A549 (cell line): Measurements from ENCODE around the gene FCGR2B. TPM values are rescaled to one million over a fixed set of nuclear protein-coding genes. Genes with fewer than 3 reads are reported as not detected.
"Not testable (repeated sequence)": the region's sequence is repeated elsewhere in the genome, so short reads cannot be mapped to it uniquely, and the experiment has no call there.

Source experiments
- ATAC-seq, 2 experiments: fragments of 200-7000 bp in 1 of 2; fragments of >200 bp in 1 of 2; cut with Nextera tagmentation in 1 of 2; cut with Tn5 transposase in 1 of 2; 3 replicates each; pipeline versions ENCODE4 v1.8.0 to v1.9.1; 2018 to 2020; ENCODE audit warnings: mild to moderate bottlenecking in 1 of 2, moderate library complexity in 1 of 2
- CTCF ChIA-PET: fragments of 300-600 bp; sonication (Branson Sonifier 250); formaldehyde crosslinking; extraction: SDS; loops from one replicate; lab custom pipeline; 2021; ENCODE audit warnings: antibody characterized with exemption, inconsistent platforms; lab: Yijun Ruan, JAX
- POLR2A ChIA-PET: fragments of 350-600 bp; formaldehyde crosslinking; extraction: SDS; loops from one replicate; lab custom pipeline; 2021; ENCODE audit warnings: antibody characterized with exemption, inconsistent platforms; lab: Yijun Ruan, JAX
- DNase-seq, 2 experiments: peaks; one replicate each; pipeline versions ENCODE4 v3.0.0 to v3.0.0-alpha.2; 2011 to 2016; ENCODE audit warnings: low read depth in 1 of 2, low spot score in 1 of 2
- FAIRE-seq: peaks from 2 replicates; lab custom pipeline; 2011; peaks lifted over from hg19 to GRCh38; lab: Jason Lieb, UNC
- H3K27ac ChIP-seq, 2 experiments: fragments of >200 bp; sonication (Bioruptor Twin); formaldehyde crosslinking; 3 replicates each; pipeline ENCODE4 v1.5.1; 2016 to 2017
- H3K4me1 ChIP-seq: fragments of >200 bp; sonication (Bioruptor Twin); formaldehyde crosslinking; 3 replicates; pipeline ENCODE4 v1.6.1; 2016
- H3K4me2 ChIP-seq: fragments of >200 bp; sonication (Bioruptor Twin); formaldehyde crosslinking; 3 replicates; pipeline ENCODE4 v1.6.1; 2016
- H3K4me3 ChIP-seq: fragments of >200 bp; sonication (Bioruptor Twin); formaldehyde crosslinking; 3 replicates; pipeline ENCODE4 v1.5.1; 2016
- H3K9me3 ChIP-seq: fragments of >200 bp; sonication (Bioruptor Twin); formaldehyde crosslinking; 3 replicates; pipeline ENCODE4 v1.6.1; 2016
- RAD21 ChIP-seq, 2 experiments: fragments of >200 bp in 1 of 2; sonication (Bioruptor Twin) in 1 of 2; formaldehyde crosslinking in 1 of 2; IDR thresholded peaks in 1 of 2; conservative IDR thresholded peaks in 1 of 2; 2 replicates in 1 of 2; 3 replicates in 1 of 2; pipeline ENCODE4 v1.6.1; 2012 to 2018; ENCODE audit warnings: inconsistent platforms in 1 of 2
- RNF2 ChIP-seq: fragments of 200-600 bp; sonication (generic); IDR thresholded peaks from 2 replicates; pipeline ENCODE4 v1.6.1; 2016; ENCODE audit warnings: low read depth, mild to moderate bottlenecking, antibody characterized with exemption, moderate library complexity, borderline replicate concordance
- SMC3 ChIP-seq: fragments of >200 bp; sonication (Bioruptor Twin); formaldehyde crosslinking; IDR thresholded peaks from 3 replicates; pipeline ENCODE4 v1.6.1; 2018; ENCODE audit warnings: inconsistent platforms
- SREBF2 ChIP-seq: fragments of 450-650 bp; IDR thresholded peaks from 2 replicates; pipeline ENCODE4 v1.6.1; 2014; ENCODE audit warnings: mild to moderate bottlenecking, moderate library complexity
- WGBS: methylation state at CpG from one replicate; pipeline ENCODE4 v1.1.6; 2017; ENCODE audit errors: missing lambda C conversion rate; 5-methylcytosine and 5-hydroxymethylcytosine counted together
- polyA minus RNA-seq: library from RNA; depleted of rRNA, polyadenylated mRNA; stranded (reverse); fragments of >200 nt; gene quantifications from 2 replicates; pipeline ENCODE4 v1.2.3, GENCODE V29; 2011; rRNA and poly(A)+ RNA removed
- polyA plus RNA-seq, 4 experiments: library from polyadenylated mRNA; depleted of rRNA in 3 of 4; stranded (reverse); fragments of >200 nt; fragmentation: RNase III in 1 of 4; extraction: RNeasy Plus Mini Kit Qiagen cat#74134 plus additional on column Dnase treatment in 1 of 4; gene quantifications; 2 replicates in 3 of 4; 3 replicates in 1 of 4; pipeline ENCODE4 v1.2.3, GENCODE V29; 2011 to 2017
- TF ChIP-seq, protein P1 (sequence below): IDR thresholded peaks from 2 replicates; pipeline ENCODE4 v1.6.1; 2012
- TF ChIP-seq, protein P2 (sequence below): fragments of 250-450 bp; sonication (Bioruptor Pico); IDR thresholded peaks from 2 replicates; pipeline ENCODE4 v1.5.0; 2021; ENCODE audit warnings: mild to moderate bottlenecking, moderate library complexity, borderline replicate concordance

FCGR2B gene
- polyA plus RNA-seq (2011; rRNA removed), result not detected in 2 replicates
- polyA plus RNA-seq (2012; cell fraction: cytosol; rRNA removed), result not detected in 2 replicates
- not detected in 2 replicates for polyA plus RNA-seq (2012; cell fraction: nucleus; rRNA removed)
- not detected in 3 replicates for polyA plus RNA-seq (2017; fragmentation: RNase III; extraction: RNeasy Plus Mini Kit Qiagen cat#74134 plus additional on column Dnase treatment)
- polyA minus RNA-seq, result not detected in 2 replicates

DNA sequence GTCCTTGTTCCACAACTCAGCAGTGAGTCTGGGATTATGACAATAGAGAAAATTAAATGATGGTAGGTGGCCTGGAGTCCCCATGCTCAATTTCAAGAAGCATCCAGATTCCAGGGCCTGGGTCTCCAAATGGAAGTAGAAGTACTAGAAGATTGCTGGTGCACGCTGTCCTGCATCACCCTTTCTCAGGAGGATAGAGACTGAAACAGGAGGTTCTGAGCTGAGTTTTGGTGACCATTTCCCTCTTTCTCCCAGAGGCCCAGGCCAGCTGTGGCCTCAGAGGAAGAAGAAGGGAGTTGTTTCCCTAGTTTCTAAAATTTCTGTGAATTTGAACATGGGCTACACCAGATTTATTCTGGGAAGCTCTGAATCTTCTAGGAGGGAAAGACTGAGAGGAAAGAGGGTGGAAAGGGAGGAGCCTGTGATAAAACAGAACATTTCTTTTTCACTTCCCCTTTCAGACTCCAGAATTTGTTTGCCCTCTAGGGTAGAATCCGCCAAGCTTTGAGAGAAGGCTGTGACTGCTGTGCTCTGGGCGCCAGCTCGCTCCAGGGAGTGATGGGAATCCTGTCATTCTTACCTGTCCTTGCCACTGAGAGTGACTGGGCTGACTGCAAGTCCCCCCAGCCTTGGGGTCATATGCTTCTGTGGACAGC is at the start of gene FCGR2B:
TSS of gene FCGR2B (plus strand) at position 460 of the 656 bp plus-strand sequence. CDS start at position 559, 99 bp downstream.
- H3K27ac ChIP-seq, DNase-seq, CTCF ChIA-PET, H3K4me3 ChIP-seq, H3K4me1 ChIP-seq, FAIRE-seq, H3K9me3 ChIP-seq, POLR2A ChIA-PET, H3K4me2 ChIP-seq, ATAC-seq: not testable (repeated sequence)
- no CpG with 5 or more reads among the region's 4 CpGs for WGBS

DNA sequence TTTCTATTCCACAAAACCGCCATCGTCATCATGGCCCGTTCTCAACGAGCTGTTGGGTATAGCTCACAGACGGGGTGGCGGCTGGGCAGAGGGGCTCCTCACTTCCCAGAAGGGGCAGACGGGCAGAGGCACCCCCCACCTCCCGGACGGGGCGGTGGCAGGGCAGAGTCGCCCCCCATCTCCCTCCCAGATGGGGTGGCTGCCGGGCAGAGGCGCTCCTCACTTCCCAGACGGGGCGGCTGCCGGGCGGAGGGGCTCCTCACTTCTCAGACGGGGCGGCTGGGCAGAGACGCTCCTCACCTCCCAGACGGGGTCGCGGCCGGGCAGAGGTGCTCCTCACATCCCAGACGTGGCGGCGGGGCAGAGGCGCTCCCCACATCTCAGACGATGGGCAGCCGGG is 46.5 kb upstream of the FCGR2B start:
- DNase-seq, CTCF ChIA-PET, POLR2A ChIA-PET, ATAC-seq, H3K4me3 ChIP-seq, H3K4me2 ChIP-seq, H3K4me1 ChIP-seq, H3K27ac ChIP-seq, H3K9me3 ChIP-seq, FAIRE-seq: not testable (repeated sequence)
- 81% methylated on average over 14 of the region's 30 CpGs for WGBS

DNA sequence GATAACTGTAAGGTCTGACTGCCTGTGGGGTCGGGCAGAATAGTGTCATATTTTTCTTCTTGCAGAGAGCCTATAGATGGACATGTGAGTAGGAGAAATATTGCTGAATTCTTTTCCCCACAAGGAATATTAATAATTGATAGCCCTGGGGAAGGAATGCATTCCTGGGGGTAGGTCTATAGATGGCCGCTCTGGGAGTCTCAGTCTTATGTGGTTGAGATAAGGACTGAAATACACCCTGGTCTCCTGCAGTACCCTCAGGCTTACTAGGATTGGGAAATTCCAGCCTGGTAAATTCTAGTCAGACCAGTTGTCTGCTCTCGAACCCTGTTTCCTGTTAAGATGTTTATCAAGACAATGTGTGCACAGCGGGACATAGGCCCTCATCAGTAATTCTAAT is 44.4 kb upstream of the FCGR2B start:
- POLR2A ChIA-PET, CTCF ChIA-PET, H3K27ac ChIP-seq, FAIRE-seq, DNase-seq, H3K4me1 ChIP-seq, H3K9me3 ChIP-seq, H3K4me3 ChIP-seq, H3K4me2 ChIP-seq, ATAC-seq: not testable (repeated sequence)
- WGBS, result 56% methylated on average over 4 of the region's 4 CpGs

DNA sequence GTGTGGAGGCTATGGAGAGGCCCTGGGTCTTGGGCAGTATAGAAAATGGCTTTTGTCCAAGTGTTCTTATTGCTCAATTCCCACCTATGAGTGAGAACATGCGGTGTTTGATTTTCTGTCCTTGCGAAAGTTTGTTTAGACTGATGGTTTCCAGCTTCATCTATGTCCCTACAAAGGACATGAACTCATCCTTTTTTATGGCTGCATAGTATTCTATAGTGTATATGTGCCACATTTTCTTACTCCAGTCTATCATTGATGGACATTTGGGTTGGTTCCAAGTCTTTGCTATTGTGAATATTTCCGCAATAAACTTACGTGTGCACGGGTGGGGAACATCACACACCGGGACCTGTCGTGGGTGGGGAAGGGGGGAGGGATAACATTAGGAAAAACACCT is 42.5 kb upstream of the FCGR2B start:
- FAIRE-seq, H3K4me1 ChIP-seq, ATAC-seq, DNase-seq, H3K9me3 ChIP-seq, H3K27ac ChIP-seq, CTCF ChIA-PET: not testable (repeated sequence)
- Histone ChIP-seq H3K4me2 (peak overlapping the region; percentile 65), H3K4me3 (peak overlapping the region; percentile 61)
- POLR2A ChIA-PET, result interaction anchor here (1.4 kb wide), 1 partner anchor 8 kb away, joined by 3 read pairs; no protein-coding TSS in a partner anchor
- WGBS, result 47% methylated on average over 7 of the region's 7 CpGs

DNA sequence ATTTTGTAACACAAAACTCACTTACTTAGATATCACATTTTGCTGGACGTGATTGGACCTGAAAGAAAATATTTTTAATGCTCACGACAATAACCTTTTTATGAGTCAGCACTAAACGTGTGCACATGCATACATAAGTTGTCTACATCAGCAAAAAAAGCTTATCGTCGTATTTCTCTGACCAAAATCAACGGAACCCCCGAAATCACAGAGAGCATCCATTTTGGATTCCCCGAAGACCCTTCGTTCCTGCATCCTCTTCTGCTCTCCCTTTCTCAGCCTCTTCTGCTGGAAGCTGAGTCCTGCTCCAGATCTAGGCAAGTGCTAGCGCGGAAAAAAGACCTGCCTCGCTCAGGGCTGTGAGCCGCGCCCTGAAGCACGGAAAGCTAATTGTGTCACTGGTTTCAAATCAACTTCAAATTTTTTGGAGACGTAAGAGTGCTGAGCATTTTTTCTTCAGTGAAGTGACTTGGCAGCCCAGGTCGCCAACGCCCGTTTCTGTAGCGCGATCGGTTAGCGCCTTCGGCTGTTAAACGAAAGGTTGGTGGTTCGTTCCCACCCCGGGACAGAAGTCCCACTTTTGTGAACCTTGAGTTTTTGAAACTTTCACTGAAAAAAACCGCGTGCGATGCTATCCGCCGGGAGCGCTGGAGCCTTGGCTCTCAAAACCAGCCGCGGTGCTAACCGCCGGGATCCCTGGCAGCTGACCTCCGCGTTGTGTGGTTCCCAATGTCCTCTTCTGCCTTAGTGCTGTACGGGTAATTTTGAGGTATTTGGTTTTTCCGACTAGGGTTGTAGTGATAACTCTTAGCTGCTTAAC is 41.6 kb upstream of the FCGR2B start:
- POLR2A ChIA-PET, result interaction anchor here (1.1 to 1.4 kb wide), 2 partner anchors 9 to 128 kb away, joined by 3 read pairs; partner anchors contain the start of gene DUSP12
- ATAC-seq (peak; percentile 71 to 82), DNase-seq (peak; percentile 49 to 89)
- H3K4me1 ChIP-seq, result not testable (repeated sequence)
- peak overlapping the region; percentile 65 for H3K4me2 ChIP-seq
- TF ChIP-seq RAD21 (conservative IDR thresholded peaks at IDR 0.05 in 1 of 2, IDR thresholded peaks at IDR 0.05 in 1 of 2) (0 out of 5 replicates have a peak, but pooled peaks of 1 of the 2 experiments have one; percentile 8), RNF2 (peak; percentile 75; the same call in 1 of the 2 replicates), SREBF2 (peak; percentile 64), SMC3 (peak; percentile 18; the same call in 1 of the 3 replicates)
- TF ChIP-seq, protein P1, sequence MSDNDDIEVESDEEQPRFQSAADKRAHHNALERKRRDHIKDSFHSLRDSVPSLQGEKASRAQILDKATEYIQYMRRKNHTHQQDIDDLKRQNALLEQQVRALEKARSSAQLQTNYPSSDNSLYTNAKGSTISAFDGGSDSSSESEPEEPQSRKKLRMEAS, result peak; percentile 42; the same call in 1 of the 2 replicates
- TF ChIP-seq, protein P2, sequence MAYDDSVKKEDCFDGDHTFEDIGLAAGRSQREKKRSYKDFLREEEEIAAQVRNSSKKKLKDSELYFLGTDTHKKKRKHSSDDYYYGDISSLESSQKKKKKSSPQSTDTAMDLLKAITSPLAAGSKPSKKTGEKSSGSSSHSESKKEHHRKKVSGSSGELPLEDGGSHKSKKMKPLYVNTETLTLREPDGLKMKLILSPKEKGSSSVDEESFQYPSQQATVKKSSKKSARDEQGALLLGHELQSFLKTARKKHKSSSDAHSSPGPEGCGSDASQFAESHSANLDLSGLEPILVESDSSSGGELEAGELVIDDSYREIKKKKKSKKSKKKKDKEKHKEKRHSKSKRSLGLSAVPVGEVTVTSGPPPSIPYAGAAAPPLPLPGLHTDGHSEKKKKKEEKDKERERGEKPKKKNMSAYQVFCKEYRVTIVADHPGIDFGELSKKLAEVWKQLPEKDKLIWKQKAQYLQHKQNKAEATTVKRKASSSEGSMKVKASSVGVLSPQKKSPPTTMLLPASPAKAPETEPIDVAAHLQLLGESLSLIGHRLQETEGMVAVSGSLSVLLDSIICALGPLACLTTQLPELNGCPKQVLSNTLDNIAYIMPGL (CRISPR knock-in tag), result peak; percentile 65; the same call in 1 of the 2 replicates
- TF ChIP-seq, all 56 proteins: peak for 6; not testable (repeated sequence) for 50
- CTCF ChIA-PET, result interaction anchor here (0.6 kb wide), 1 partner anchor 121 kb away, joined by 3 read pairs; no protein-coding TSS in a partner anchor
- Histone ChIP-seq H3K27ac (peak overlapping the region; percentile 56 to 62; a peak in 4 of 6 replicates), H3K4me3 (peak overlapping the region; percentile 61)
- FAIRE-seq, H3K9me3 ChIP-seq: not testable (repeated sequence)
- WGBS, result under 1% methylated on average over 39 of the region's 41 CpGs

DNA sequence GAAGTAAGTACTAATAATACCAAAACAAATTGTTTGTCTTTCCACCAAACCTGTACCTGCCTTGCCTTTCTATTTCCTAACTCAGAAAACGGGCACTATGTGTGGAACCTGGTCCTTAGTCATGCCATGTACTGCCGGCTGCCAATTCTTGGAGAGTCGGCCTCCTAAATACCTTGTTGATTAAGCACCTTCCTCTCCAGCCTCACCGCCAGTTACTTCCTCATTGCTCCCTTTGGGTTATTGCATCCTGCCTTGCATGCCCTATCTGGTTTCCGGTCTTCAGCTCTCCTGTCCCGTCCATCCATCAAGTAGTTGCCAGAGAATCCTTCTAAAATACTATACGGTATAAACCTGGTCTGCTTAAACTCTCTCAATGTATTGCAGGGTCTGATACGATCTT is 40.9 kb upstream of the FCGR2B start:
- CTCF ChIA-PET, FAIRE-seq, DNase-seq, H3K4me1 ChIP-seq, POLR2A ChIA-PET, H3K27ac ChIP-seq, H3K9me3 ChIP-seq: not testable (repeated sequence)
- peak; percentile 36 to 44; a peak in 4 of 6 replicates for ATAC-seq
- peak overlapping the region; percentile 65 for H3K4me2 ChIP-seq
- peak overlapping the region; percentile 61 for H3K4me3 ChIP-seq
- WGBS, result 61% methylated on average over 8 of the region's 8 CpGs

DNA sequence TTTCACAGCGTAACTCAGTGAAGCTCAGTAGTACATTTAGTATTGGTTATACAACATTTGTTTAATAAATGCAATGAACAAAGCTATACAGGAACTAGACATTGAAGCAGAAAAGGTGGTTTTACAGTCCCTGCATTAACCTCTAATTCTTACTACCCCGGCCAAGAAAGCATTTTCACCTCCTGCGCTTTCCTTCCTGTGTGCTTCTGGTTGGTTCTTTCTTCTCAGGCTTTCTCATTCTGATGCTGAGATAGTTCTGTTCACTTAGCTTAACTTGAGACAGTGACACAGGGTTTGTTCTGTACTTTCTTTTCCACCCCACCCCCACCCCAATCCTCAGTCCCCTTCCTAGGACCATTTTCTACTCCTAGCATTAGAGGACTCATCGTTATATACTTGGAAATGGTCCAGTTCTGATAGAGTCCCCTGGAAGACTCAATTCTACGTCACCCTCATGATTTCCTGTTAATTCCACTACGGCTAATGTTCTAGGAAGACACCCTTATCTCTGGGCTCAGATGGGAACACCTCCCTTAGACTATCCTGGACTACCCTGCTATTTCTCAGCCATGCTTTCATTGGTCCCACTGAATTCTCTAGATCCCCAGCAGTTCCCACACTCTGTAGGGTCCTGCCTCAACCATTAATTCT is 39.4 kb upstream of the FCGR2B start:
- DNase-seq, POLR2A ChIA-PET, H3K4me1 ChIP-seq, H3K27ac ChIP-seq, H3K4me2 ChIP-seq, H3K4me3 ChIP-seq, FAIRE-seq, CTCF ChIA-PET, H3K9me3 ChIP-seq, ATAC-seq: not testable (repeated sequence)
- 58% methylated on average over 6 of the region's 6 CpGs for WGBS

DNA sequence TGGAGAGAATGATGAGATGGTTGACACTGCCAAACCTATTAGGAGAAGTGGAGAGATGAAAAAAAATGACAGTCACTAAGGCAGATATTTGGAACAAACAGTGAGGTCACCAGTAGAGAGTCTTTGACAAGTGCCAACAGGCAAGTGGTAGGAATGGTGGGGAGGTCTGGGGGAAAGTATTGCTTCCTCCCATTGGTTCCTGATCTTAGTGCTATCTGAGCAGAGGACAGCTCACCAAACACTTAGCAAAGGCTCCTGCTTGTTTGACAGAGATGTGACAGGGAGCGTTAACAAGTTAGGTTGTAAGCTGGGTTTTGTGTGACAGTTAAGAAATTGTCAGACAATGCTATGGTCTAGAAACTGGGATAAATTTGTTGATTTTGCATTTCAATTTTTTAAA is 38.3 kb upstream of the FCGR2B start:
- H3K9me3 ChIP-seq, DNase-seq, FAIRE-seq, H3K4me1 ChIP-seq, CTCF ChIA-PET, POLR2A ChIA-PET, ATAC-seq, H3K4me3 ChIP-seq, H3K4me2 ChIP-seq, H3K27ac ChIP-seq: not testable (repeated sequence)
- WGBS, result 100% methylated on average over 1 of the region's 1 CpG
